GM18505 (cell line): Measurements from ENCODE around the gene CDR2.

Experiments
- ATAC-seq: cut with Tn5 transposase; IDR thresholded peaks from one replicate; pipeline ENCODE4 v1.9.1; 2021; ENCODE audit not compliant: unreplicated experiment
- POLR2A ChIP-seq: IDR thresholded peaks from 4 replicates; pipeline ENCODE4 v1.6.1; 2011; ENCODE audit warnings: borderline replicate concordance; ENCODE audit not compliant: insufficient read depth, insufficient read length; ENCODE audit errors: extremely low read depth

CDR2 gene

DNA sequence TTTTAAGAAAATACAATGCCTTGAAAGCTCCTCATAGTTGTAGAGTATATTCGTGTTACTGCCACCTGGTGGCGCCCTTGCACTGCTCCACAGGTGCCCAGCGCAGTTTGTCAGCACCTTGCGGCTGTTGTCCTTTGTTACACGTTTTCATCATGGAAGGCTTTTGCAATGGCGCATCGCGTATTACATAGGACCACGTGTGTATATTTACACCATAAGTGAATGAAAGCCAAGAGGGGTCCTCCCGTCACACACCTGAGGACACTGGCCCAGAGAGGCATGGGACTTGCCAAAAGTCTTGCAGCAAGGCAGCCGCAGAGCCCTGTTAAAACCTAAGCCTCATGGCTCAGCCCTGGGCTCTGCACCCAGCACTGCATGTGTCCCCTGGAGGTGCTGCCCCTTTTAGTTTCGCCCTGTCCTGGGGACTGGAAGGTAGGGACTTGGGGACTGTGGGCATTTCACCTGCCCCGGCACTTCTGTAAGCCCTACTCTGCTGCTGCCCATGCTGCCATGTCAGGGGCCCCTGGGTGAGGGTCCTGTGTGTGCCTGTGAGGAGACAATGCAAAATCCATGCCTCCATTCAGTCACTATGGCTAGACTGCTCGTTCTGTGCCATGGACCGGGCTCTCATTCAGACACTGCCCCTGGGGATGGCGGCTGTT is 52.9 kb downstream of the CDR2 start:
- TF ChIP-seq POLR2A, result no peak

GRCh38 chr16:22320572-22321339 is 53.7 kb downstream of the CDR2 start:
- ATAC-seq, result no peak
- TF ChIP-seq POLR2A, result no peak

More for the DNA sequence above, 52.9 kb downstream of the CDR2 start:
- no peak for ATAC-seq

- no peak for ATAC-seq
- TF ChIP-seq POLR2A, result no peak
These were observed 55.6 kb downstream of the CDR2 start for GRCh38 chr16:22318690-22319358.

- ATAC-seq, result no peak
- TF ChIP-seq POLR2A, result no peak
These were observed 56.8 kb downstream of the CDR2 start for GRCh38 chr16:22317625-22318024.

GRCh38 chr16:22317001-22317530 is 57.4 kb downstream of the CDR2 start:
- no peak for TF ChIP-seq POLR2A
- no peak for ATAC-seq

GRCh38 chr16:22316411-22316811 is 58.0 kb downstream of the CDR2 start:
- no peak for TF ChIP-seq POLR2A
- ATAC-seq, result no peak

DNA sequence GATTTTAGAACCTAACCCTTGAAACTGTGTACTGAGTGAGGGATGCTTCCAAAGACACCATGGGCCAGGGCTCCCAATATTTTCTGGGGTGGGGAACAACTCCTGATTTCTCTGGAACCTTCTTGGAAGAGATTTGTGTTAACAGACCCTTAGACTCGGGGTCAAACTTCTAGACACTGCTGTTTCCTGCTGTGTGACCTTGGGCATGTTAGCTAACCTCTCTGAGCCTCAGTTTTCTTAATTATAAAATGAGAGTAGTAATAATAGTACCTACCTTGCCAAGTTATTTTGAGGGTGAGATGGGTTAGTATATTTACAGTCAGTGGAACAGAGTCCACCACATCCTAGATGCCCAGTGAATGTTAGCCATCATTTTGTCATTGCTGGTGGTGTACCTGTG is 58.4 kb downstream of the CDR2 start:
- no peak for TF ChIP-seq POLR2A
- ATAC-seq, result no peak

GRCh38 chr16:22314661-22315626 is 59.5 kb downstream of the CDR2 start:
- ATAC-seq, result no peak
- no peak for TF ChIP-seq POLR2A

DNA sequence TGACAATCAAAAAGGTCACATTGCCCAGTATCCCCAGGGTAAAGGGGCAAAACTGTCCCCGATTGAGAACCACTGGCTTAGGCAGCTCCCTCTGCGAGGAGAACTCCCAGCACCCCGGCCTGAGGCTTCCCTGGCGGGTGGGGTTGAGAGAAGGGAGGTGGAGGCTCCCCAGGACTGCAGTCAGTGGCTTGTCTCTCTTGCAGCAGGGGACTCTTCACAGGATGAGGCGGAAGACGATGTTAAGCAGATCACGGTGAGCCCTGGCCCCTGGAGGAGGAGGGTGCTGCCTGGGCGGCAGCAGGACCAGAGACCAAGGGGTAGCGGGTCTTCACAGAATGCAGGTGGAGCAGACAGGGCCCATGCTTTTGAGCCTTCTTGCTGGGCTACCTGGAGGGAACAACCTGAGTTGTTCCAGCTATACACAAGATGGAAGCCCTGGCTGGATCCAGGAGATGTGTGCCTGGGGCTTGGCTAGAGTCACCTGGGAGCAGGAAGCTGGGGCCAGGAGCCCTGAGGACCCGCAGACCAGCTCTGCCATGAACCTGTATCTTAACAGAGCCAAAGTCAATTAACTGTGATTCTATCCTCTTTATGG is 60.4 kb downstream of the CDR2 start:
- ATAC-seq, result no peak
- no peak for TF ChIP-seq POLR2A

DNA sequence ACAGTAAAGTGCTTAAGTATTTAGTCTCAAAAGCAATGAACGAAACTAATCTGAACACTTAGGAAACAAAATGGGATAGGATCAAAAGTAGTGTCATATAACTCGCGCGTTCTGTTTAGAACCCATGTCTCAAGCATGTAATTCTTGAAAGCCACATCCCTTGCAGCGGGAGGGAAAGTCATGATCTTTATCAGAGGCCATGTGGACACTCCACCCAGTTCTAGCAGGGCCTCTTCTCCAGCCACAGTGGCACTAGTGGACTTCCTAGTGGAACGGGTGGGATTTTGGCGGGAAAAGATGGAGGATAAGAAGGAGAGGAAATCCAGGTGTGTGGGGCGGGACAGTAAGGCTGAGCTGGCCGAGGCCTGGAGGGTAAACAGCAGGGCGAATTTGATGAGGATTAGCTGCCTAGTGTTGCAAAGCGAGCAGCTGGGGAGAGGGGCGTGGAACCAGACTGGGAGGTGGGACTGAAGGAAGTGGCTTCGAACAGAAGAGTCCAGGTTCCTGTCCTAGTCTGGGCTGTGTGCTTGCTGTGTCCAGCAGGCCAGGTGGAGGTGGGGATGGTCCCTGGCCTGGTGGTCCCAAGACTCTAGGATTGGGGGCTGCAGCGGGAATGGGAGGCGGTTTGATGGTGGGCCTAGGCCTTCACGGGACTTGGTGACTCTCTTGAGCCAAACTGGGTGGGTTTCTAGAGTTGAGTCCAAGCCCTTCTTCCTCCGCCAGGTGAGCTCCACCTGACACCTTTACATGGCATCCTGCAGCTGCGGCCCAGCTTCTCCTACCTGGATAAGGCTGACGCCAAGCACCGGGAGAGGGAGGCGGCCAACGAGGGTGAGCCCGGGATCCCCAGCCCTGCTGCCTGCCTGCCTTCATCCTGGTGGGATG is 61.3 kb downstream of the CDR2 start:
- ATAC-seq, result no peak
- TF ChIP-seq POLR2A, result no peak

GRCh38 chr16:22311520-22311919 is 62.9 kb downstream of the CDR2 start:
- no peak for TF ChIP-seq POLR2A
- no peak for ATAC-seq
